ENCODE results near the gene ZNF827.

Gene ZNF827

DNA sequence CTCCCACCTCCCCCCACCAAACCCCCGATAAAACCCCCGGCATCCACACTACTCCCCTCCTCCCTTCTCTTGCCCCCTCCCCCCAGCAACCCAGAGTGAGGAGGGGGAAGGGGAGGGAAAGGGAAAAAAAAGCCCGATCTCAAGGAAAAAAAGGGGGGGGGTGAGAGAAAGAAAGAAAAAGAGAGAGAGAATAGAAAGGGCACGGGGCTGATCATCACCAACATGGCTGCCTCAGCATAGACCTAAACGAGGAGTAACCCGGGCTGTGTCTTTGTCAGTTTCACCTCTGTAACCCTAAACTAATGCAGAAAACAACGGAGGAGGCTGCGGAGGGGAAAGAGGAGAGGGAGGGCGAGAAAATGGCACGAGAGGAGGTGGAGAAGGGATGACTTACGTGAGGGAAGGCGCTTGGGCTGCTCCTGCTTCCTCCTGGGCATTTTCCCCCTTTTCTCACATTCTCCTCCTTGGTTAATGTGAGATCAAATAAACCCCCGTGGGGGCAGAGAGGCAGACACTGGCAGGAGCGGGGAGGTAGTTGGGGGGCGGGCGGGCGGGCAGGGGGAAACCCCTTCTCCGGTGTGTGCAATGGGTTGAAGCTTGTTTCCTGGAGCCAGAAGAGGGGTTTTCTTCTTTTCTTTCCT, 532 bp downstream of the ZNF827 start:
- TF ChIP-seq, protein P1, sequence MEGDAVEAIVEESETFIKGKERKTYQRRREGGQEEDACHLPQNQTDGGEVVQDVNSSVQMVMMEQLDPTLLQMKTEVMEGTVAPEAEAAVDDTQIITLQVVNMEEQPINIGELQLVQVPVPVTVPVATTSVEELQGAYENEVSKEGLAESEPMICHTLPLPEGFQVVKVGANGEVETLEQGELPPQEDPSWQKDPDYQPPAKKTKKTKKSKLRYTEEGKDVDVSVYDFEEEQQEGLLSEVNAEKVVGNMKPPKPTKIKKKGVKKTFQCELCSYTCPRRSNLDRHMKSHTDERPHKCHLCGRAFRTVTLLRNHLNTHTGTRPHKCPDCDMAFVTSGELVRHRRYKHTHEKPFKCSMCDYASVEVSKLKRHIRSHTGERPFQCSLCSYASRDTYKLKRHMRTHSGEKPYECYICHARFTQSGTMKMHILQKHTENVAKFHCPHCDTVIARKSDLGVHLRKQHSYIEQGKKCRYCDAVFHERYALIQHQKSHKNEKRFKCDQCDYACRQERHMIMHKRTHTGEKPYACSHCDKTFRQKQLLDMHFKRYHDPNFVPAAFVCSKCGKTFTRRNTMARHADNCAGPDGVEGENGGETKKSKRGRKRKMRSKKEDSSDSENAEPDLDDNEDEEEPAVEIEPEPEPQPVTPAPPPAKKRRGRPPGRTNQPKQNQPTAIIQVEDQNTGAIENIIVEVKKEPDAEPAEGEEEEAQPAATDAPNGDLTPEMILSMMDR (IDR thresholded peaks at IDR 0.05) = no peak

DNA sequence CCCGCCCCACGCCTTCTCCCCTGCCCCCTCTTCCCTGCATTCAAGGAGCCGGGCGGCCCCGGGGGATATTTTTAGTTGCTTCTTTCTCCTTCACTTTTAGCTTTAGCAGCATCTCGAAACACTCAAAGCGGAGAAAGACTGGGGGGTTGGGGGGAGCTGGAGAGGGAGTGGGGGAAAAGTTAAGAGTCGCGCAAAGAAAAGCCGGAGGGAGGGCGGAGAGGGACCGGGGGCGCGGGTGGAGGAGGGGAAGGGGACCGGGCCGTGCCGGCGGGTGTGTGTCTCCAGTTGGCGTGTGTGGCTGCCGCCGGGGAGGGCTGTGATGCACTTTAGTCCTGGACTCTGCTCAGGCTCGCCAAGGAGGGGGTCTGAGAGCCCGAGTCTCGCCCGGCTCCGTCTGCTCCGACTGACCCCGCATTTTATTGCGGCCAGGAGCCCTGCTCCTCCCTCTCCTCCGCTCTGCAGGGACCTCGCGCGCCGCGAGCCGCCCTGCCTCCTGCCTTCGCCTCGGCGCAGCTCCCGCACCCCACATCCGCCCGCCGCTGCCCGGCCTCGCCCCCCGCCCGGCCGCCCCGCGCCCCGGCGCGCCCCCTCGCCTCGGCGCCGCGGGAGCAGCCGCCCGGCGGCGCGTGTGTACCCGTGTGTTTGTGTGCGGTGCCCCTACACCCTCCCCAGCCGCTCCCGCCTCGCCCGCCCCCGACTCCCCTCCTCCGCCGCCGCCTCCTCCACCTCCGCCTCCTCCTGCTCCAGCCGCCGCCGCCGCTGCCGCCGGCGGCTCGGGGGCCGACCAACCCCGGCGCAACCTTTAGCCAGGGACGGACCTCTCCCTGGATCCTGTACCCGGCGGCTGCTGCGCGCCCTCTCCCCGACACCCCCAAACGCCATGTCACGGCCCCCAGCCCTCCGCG, 1.4 kb downstream of the ZNF827 start:
- TF ChIP-seq, protein P1 (IDR thresholded peaks at IDR 0.05) = no peak

DNA sequence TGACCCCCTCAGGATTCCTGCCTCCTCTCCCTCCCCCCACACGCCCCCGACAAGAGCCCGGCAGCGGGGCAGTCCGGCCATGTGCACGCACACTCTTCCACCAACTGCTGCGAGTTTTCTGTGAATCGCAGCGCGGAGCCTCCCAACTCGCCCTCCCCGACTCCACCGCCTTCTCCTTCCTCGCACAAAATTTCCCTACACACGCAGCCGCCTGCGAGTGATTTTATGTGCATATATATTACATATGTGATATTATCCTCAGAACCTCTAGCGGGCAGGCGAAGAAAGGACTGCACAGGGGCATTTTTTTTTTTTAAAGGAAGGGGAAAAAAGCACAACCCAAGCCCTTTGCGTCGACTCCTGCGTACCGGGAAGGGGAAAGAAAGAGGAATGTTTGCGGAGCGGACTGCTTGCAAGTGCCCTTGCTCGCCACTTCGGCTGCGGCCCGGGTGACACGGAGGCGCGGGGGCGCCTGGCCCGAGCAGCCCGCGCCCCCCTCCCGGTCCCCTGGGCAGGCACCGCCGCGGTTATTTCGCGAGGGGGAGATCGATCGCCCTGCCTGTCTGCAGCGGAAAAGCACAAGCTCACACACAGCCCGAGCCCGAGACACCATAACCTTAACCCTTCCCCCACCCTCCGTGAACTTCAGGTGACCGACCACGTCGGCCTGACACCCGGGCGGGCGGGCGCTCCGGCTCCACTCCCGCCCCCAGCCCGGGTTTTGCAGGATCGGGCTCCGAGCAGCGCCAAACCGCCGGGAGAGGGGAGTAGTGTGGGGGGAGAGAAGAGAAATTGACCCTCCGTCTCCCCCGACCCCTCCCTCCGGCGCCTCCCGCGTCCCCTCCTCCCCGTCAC, 2.3 kb downstream of the ZNF827 start:
- TF ChIP-seq, protein P1 (IDR thresholded peaks at IDR 0.05) = no peak; the same call in 1 of the 2 replicates

DNA sequence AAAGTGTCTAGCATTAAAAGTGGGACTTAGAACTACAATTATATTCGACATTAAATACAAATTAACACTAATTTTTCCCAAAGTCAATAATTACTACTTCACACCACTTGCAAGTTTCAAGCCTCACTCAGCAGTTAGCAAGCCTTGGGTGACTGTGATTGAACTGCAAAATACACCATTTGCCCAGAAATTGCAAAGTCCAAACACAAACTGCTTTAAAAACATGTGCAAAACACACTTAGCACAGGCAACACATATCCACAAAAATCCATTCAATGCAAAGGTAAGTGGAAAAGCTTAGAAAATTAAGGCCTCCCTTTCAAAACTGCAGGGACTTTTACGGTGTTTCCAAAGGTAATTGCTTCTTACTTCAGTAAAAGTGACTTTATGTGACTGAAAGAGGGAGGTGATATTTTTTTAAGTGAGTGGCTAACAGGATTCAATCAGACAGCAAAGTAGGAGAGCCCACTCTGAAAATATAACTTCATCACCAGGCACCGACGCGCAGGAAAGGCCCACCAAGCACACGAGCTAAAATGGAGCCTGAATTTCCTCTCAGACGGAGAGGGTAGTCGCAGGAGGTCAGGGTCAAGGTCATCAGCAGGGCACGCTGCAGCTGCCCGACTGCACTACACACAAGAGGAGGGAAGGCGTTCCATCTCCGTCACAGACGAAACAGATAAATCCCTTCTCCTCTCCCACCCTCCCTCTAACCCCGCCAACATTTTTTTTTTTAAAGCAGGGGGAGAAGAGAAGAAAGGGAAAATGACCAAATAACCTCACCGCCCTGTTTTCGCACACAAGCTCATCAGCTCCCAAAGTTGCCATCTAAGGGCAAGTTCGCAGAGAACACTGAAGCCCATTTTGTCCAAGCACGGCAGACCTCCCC, 3.1 kb downstream of the ZNF827 start:
- TF ChIP-seq, protein P1 (IDR thresholded peaks at IDR 0.05) = no peak

DNA sequence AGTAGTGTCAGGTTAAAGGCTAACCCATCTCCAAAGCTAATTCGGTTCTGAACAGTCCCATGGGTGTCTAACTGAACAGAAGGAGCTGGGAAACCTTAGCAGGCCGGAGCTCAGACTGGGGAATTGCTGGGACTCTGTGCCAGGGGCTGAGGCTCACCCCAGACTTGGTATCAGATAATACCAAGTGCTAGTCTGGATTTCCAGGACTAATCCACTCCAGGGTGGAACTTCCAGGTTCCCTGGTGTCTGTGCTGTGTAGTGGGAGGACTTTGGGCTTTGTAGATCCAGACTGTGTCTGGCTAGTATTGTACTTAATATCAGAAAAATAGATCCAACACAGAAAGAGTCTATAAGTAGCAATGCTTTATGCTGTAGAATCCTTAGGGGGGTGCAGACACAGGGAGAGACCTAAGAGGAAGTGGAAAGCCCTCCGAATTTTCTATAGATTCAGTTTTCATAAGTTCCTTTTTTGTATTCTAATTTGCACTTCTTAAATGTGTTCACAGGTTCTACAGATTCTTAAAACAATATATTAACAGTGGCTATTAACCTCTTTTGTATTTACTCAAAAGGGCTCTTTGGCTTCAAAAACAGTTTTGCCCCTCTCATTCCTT, 4.1 kb downstream of the ZNF827 start:
- TF ChIP-seq, protein P1 (IDR thresholded peaks at IDR 0.05) = no peak

DNA sequence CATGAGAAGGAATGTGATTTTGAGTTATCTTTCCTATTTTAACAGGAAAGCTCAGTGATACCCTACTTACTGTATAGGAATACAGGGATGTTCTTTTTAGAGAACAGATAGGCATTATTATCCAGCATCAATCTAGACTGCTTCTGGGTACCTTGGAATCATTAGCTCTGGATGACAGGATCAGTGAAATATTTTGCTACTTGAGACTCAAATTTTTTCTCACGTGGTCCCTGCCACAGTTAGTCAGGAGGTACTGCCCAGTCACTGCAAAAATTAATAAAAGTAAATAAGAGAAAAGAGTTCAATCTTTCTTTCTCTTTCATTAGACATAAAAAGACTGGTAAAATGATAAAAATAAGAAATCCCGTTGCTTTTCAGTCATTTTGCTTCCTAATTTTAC, 5.5 kb downstream of the ZNF827 start:
- TF ChIP-seq, protein P1 (IDR thresholded peaks at IDR 0.05) = no peak
